ENCODE measurements around the gene CAMK1. TPM values are rescaled to one million over a fixed set of nuclear protein-coding genes. Genes with fewer than 3 reads are reported as not detected.

CAMK1 gene
- total and polyA plus RNA-seq, 12 donors = 6.2 to 27.1 (median 9.4) TPM

DNA sequence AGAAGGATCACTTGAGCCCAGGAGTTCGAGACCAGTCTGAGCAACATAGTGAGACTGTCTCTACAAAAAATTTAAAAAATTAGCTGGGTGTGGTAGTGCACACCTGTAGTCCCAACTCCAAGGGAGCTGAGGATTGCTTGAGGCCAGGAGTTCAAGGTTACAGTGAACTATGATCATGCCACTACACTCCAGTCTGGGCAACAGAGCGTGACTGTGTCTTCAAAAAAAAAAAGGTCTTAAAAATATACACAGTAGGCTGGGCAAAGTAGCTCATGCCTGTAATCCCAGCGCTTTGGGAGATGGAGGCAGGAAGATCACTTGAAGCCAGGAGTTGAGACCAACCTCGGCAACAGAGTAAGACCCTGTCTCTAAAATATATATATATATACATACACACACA, 11.2 kb upstream of the CAMK1 start:
- peaks cover 0 to 65% (median 34%) of the 10 kb centered on the region in 9 donors for H3K36me3 ChIP-seq
- WGBS, 2 donors = 92 to 95% methylated on average over 4 of the region's 4 CpGs
- no peaks in the 10 kb centered on the region for H3K9me3 ChIP-seq

DNA sequence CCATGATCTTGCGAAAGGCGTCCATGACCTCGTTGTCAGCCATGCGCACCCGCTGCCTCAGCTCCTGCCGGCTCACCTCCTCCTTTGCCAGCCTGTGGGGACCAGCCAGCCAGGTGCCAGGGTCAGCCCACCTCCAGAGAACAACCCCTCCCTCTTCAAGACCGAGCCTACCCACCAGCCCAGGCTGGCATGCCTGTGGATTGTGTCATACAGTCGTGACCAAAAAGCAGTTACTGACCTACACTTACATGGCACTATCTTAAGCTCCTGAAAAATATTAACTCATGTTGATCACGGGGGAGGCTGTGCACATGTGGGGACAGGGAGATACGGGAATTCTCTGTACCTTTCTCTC, 10.7 kb upstream of the CAMK1 start:
- no peak for ATAC-seq
- intact Hi-C loops (cut with DNase I) = no loop called here
- Histone ChIP-seq H3K4me1 (peaks cover 0 to 63% (median 0%) of the 10 kb centered on the region in 9 donors), H3K4me3 (no peak overlapping the region), H3K36me3 (peaks cover 0 to 60% (median 34%) of the 10 kb centered on the region in 9 donors), H3K9me3 (no peaks in the 10 kb centered on the region), H3K27ac (peak overlapping the region in 3 of 10 donors; percentile 22 to 90 (median 36)), H3K27me3 (no peaks in the 10 kb centered on the region)
- 87 to 89% methylated on average over 10 of the region's 10 CpGs for WGBS, 2 donors
- DNase-seq = no peak
- TF ChIP-seq CTCF (IDR thresholded peaks at IDR 0.05) = no peak

More for the DNA sequence above, 11.2 kb upstream of the CAMK1 start:
- ATAC-seq (no peak), DNase-seq (no peak)
- Histone ChIP-seq H3K4me3 (no peak overlapping the region), H3K27ac (peak overlapping the region in 2 of 10 donors; percentile 22 to 90), H3K27me3 (no peaks in the 10 kb centered on the region), H3K4me1 (peaks cover 0 to 67% (median 0%) of the 10 kb centered on the region in 9 donors)
- no peak for TF ChIP-seq CTCF (IDR thresholded peaks at IDR 0.05)
- intact Hi-C loops (cut with DNase I) = no loop called here

GRCh38 chr3:9779721-9780457, 10.1 kb upstream of the CAMK1 start:
- Histone ChIP-seq H3K27me3 (no peaks in the 10 kb centered on the region), H3K9me3 (no peaks in the 10 kb centered on the region), H3K4me1 (peaks cover 0 to 63% (median 0%) of the 10 kb centered on the region in 9 donors), H3K27ac (peak overlapping the region in 3 of 10 donors; percentile 22 to 90 (median 36)), H3K4me3 (no peak overlapping the region), H3K36me3 (peaks cover 0 to 55% (median 34%) of the 10 kb centered on the region in 9 donors)
- no peak for DNase-seq
- no peak for TF ChIP-seq CTCF (IDR thresholded peaks at IDR 0.05)
- intact Hi-C loops (cut with DNase I) = no loop called here
- 79 to 84% methylated on average over 8 of the region's 8 CpGs for WGBS, 2 donors
- peak; percentile 38 to 69 (median 52) for ATAC-seq

DNA sequence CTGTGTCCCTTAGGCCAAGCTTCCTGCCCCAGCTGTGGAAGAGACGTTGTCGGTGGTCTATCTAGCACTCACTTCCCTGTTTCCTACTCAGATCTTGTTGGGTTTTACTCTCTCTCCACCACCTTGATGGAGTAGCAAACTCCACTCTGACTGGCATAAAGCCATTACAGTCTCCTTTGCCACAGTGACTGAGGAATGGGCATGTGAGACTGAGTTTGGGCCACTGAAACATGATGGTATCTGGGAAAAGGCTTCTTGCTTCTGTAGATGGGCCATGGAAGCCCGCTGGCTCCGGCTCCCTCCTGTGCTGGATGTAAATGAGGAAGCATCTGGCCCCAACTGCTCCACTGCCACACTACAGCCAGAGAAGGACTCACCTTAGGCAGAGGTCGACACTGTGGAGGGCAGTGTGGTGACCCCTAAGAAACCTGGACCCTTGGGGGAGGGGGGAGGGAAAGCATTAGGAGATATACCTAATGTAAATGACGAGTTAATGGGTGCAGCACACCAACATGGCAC, 9.4 kb upstream of the CAMK1 start:
- peaks cover 0 to 47% (median 31%) of the 10 kb centered on the region in 9 donors for H3K36me3 ChIP-seq
- peak overlapping the region in 1 of 10 donors; percentile 90 for H3K27ac ChIP-seq
- ATAC-seq (no peak), DNase-seq (no peak)
- 80% methylated on average over 6 of the region's 6 CpGs for WGBS, 2 donors
- H3K9me3 ChIP-seq = no peaks in the 10 kb centered on the region
- H3K4me1 ChIP-seq = peaks cover 0 to 63% (median 0%) of the 10 kb centered on the region in 9 donors
- no peak overlapping the region for H3K4me3 ChIP-seq
- no peaks in the 10 kb centered on the region for H3K27me3 ChIP-seq
- intact Hi-C loops (cut with DNase I) = no loop called here
- no peak for TF ChIP-seq CTCF (IDR thresholded peaks at IDR 0.05)
